Measurements from ENCODE around the gene PARN. TPM values are rescaled to one million over a fixed set of nuclear protein-coding genes. Genes with fewer than 3 reads are reported as not detected.
"Not testable (repeated sequence)": the region's sequence is repeated elsewhere in the genome, so short reads cannot be mapped to it uniquely, and the experiment has no call there.

The PARN gene
- total RNA-seq, 4 donors from 2014 or later, result 69.8 to 214 (median 120) TPM

DNA sequence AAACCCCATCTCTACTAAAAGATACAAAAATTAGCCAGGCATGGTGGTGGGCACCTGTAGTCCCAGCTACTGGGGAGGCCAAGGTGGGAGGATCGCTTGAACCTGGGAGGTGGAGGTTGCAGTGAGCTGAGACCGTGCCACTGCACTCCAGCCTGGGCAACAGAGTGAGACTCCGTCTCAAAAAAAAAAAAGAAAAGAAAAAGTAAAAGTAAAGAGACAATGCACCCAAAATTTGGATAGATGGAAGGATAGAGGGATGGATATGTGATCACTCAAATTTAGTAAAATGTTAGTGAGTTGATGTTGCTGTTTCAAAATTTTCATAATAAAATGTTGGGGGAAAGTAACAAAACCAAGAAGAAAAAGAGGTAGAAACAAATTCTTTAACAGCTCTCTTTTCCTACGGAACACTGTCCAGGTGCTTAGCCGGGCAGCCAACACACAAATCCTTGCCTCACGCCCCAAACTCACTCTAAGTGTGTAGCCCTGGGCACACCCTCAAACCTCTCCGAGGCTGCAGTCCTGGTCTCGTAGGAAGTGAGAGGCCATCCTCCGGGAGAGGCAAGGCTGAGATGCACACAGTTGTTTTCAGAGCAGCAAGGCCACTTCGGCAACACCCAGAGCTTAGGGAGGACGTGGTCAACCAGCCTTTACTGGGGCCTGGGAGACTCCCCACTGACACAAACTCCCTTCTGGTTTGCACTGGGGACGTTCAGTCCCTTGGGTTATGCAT is 228.9 kb downstream of the PARN start:
- not testable (repeated sequence) for H3K27me3 ChIP-seq, H3K27ac ChIP-seq
- WGBS, 2 donors, result 64 to 67% methylated on average over 12 of the region's 12 CpGs

DNA sequence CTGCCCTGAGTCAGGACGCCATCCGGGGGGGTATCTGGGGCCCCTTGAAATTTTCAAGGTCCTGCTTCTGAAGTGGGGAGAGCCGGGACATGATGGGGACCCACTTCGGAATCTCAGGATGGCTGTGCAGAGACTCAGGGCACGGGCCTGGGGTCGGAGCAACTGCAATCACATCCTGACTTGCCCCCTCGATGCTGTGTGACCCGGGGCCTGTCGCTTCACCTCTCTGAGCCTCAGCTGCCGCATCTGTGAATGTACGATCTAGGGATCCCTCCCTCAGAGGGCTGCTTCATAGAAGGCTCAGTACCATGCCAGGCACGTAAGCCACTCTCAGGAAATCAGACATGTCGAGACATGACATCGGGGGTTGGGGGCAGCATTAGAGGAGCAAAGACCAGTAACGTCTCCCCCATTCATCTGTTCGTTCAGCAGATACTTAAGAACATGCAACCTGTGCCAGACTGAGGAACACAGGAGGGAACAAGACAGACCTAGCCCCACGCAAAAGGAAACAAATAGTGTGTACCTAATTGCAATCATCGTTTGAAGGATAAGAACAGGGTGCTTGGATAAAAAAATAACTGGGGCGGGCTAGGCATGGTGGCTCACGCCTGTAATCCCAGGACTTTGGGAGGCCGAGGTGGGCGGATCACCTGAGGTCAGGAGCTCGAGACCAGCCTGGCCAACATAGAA is 229.6 kb downstream of the PARN start:
- Histone ChIP-seq H3K36me3 (no peaks in the 10 kb centered on the region), H3K27me3 (no peaks in the 10 kb centered on the region), H3K9me3 (no peaks in the 10 kb centered on the region), H3K27ac (no peak overlapping the region), H3K4me1 (peaks cover 0 to 6% of the 10 kb centered on the region in 2 donors), H3K4me3 (replicated peaks in 1 of 3) (no peak overlapping the region)
- intact Hi-C loops (cut with DNase I), result no loop called here
- TF ChIP-seq CTCF (IDR thresholded peaks at IDR 0.05), result no peak
- no peak for TF ChIP-seq POLR2A (IDR thresholded peaks at IDR 0.05)
- 90 to 93% methylated on average over 22 to 23 of the region's 23 CpGs for WGBS, 2 donors
- no peak for DNase-seq

More for the DNA sequence above, 228.9 kb downstream of the PARN start:
- H3K4me3 ChIP-seq (replicated peaks in 1 of 3); H3K36me3 ChIP-seq; H3K9me3 ChIP-seq; DNase-seq; H3K4me1 ChIP-seq; intact Hi-C loops (cut with DNase I): not testable (repeated sequence)

GRCh38 chr16:14399378-14400284 is 230.4 kb downstream of the PARN start:
- Histone ChIP-seq H3K27me3 (no peaks in the 10 kb centered on the region), H3K9me3 (no peaks in the 10 kb centered on the region), H3K4me1 (peaks cover 0 to 8% of the 10 kb centered on the region in 2 donors), H3K27ac (no peak overlapping the region), H3K4me3 (replicated peaks in 1 of 3) (no peak overlapping the region), H3K36me3 (no peaks in the 10 kb centered on the region)
- DNase-seq, result no peak
- intact Hi-C loops (cut with DNase I), result loop anchor here (10.0 kb wide), 1 partner anchor 65 kb away; no protein-coding TSS in a partner anchor
- TF ChIP-seq POLR2A (IDR thresholded peaks at IDR 0.05), result no peak
- TF ChIP-seq CTCF (IDR thresholded peaks at IDR 0.05), result no peak
- WGBS, 2 donors, result 72 to 76% methylated on average over 25 of the region's 25 CpGs

GRCh38 chr16:14398014-14398717 is 231.9 kb downstream of the PARN start:
- Histone ChIP-seq H3K36me3 (no peaks in the 10 kb centered on the region), H3K27ac (no peak overlapping the region), H3K4me1 (peaks cover 0 to 8% of the 10 kb centered on the region in 2 donors), H3K4me3 (replicated peaks in 1 of 3) (no peak overlapping the region), H3K27me3 (no peaks in the 10 kb centered on the region), H3K9me3 (no peaks in the 10 kb centered on the region)
- 90 to 91% methylated on average over 11 of the region's 11 CpGs for WGBS, 2 donors
- DNase-seq, result no peak
- TF ChIP-seq POLR2A (IDR thresholded peaks at IDR 0.05) (no peak), CTCF (IDR thresholded peaks at IDR 0.05) (no peak)
- intact Hi-C loops (cut with DNase I), result loop anchor here (10.0 kb wide), 1 partner anchor 63 kb away; no protein-coding TSS in a partner anchor

DNA sequence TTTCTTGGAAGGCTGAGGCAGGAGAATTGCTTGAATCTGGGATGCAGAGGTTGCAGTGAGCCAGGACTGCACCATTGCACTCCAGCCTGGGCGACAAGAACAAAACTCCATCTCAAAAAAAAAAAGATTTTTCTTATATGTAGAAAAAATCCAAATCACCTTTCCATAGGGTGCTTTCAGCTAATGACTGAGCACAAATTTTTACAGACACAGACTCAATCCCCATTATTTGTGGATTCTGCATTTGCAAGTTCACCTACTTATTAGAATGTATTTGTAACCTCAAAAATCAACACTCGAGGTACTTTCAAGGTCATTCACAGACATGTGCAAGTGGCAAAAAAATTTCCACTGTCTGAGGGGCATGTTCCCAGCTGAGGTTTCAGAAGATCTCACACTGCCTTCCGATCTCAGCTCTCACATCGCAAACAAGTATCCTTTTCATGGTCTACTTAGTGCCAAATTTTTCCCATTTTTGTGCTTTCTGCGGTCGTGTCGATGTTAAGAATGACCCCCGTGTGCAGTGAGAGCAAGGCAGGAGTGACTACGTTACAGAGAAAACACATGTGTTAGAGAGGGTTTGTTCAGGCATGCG is 234.3 kb downstream of the PARN start:
- H3K4me1 ChIP-seq; H3K27me3 ChIP-seq; H3K9me3 ChIP-seq; DNase-seq; H3K36me3 ChIP-seq; H3K4me3 ChIP-seq (replicated peaks in 1 of 3); H3K27ac ChIP-seq: not testable (repeated sequence)
- WGBS, 2 donors, result 37 to 47% methylated on average over 10 of the region's 10 CpGs
- intact Hi-C loops (cut with DNase I), result loop anchor here (10.0 kb wide), 1 partner anchor 61 kb away; no protein-coding TSS in a partner anchor

Measured in thyroid gland (tissue), 4 donors.